Measurements from ENCODE around the gene DHX9.
A peak's percentile ranks its signal among the peaks of the same experiment; 100 is the strongest.

Gene DHX9

GRCh38 chr1:182839209-182840066 is at the start of gene DHX9:
Gene DHX9 (plus strand): TSS chr1:182839347. CDS start chr1:182842567, 3,220 bp downstream.
- DNase-seq = peak; percentile 96

GRCh38 chr1:182791281-182792179 is 47.6 kb upstream of the DHX9 start:
- no peak for DNase-seq

- no peak for DNase-seq
Measured at GRCh38 chr1:182794091-182794490, 45.1 kb upstream of the DHX9 start.

- no peak for DNase-seq
Measured at GRCh38 chr1:182794676-182795201, 44.4 kb upstream of the DHX9 start.

GRCh38 chr1:182795563-182796228 is 43.5 kb upstream of the DHX9 start:
- DNase-seq = no peak

GRCh38 chr1:182802006-182802803 is 36.9 kb upstream of the DHX9 start:
- DNase-seq = no peak

- DNase-seq = no peak
Measured at GRCh38 chr1:182803846-182804245, 35.3 kb upstream of the DHX9 start.

GRCh38 chr1:182806015-182806678 is 33.0 kb upstream of the DHX9 start:
- DNase-seq = no peak

GRCh38 chr1:182807907-182808306 is 31.2 kb upstream of the DHX9 start:
- DNase-seq = no peak

GRCh38 chr1:182809414-182809957 is 29.7 kb upstream of the DHX9 start:
- no peak for DNase-seq

GRCh38 chr1:182811975-182812722 is 27.0 kb upstream of the DHX9 start:
- no peak for DNase-seq

- DNase-seq = no peak
Measured at GRCh38 chr1:182816863-182817262, 22.3 kb upstream of the DHX9 start.

GRCh38 chr1:182817802-182818201 is 21.3 kb upstream of the DHX9 start:
- no peak for DNase-seq

GRCh38 chr1:182823220-182823619 is 15.9 kb upstream of the DHX9 start:
- no peak for DNase-seq

- no peak for DNase-seq
Measured at GRCh38 chr1:182826892-182827291, 12.3 kb upstream of the DHX9 start.

- no peak for DNase-seq
Measured at GRCh38 chr1:182829285-182829932, 9.7 kb upstream of the DHX9 start.

- no peak for DNase-seq
Measured at GRCh38 chr1:182833271-182833670, 5.9 kb upstream of the DHX9 start.

GRCh38 chr1:182834326-182834725 is 4.8 kb upstream of the DHX9 start:
- no peak for DNase-seq

GRCh38 chr1:182835806-182836205 is 3.3 kb upstream of the DHX9 start:
- no peak for DNase-seq
